Stromal cell of bone marrow (primary cell): Measurements from ENCODE around the gene PHKA2.
A peak's percentile ranks its signal among the peaks of the same experiment; 100 is the strongest.

Experiments used
- DNase-seq: peaks from one replicate; pipeline ENCODE4 v3.0.0-alpha.2; 2012; ENCODE audit warnings: low read depth

Gene PHKA2

DNA sequence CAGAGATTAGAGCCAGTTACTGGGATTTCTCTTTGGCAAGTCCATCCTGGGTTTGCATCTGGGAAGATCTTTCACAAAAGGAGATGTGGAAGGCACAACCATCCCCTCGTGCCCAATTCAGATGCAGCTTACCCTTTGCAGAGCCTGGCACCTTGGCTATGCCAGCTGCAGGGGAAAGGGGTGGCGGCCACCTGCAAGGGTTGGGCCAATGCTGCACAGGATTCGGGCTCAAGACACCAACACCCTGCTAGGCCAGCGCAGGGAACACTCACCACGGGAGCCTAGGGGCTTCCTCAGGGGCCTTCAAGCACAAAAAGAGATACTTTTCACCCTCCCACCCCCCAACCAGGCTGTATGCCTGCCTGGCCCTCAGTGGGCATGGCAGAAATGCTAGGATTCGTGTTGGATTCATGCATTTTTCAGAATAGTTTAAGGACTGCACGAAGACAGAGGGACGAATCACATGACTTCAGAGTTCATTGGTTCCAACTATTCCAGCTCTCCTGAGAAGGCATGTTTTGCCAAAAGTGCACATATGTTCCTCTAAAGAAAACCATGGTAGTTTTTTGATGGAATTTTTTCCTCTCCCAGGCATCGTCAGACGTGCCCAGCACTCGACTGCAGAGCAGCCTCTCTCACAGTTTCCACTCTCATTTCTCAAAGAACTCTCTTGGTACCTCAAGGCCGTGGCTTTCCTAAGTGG, 94.4 kb downstream of the PHKA2 start:
- no peak for DNase-seq

DNA sequence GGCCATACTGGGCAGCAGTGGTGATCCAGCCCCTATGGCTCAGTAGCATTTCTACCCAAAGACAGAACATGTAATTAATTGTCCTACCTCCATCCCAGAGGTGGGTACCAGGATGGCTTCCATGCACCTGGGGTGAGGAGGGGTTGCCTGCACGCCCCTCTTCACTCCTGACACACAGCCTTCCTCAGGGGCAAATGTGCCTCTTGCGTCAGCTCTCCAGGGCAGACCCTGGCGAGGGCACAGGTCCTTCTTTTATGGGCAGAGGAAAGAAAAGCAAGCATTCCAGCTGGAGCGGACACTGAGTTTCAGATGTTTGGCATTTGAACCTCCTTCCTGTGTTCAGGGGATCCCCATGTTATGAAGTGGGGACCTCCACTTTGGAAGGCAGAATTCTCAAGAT, 95.6 kb downstream of the PHKA2 start:
- DNase-seq: no peak

- DNase-seq: no peak
Measured at GRCh38 chrX:18887825-18888212, 96.1 kb downstream of the PHKA2 start.

GRCh38 chrX:18887177-18887824, 96.6 kb downstream of the PHKA2 start:
- DNase-seq: no peak

DNA sequence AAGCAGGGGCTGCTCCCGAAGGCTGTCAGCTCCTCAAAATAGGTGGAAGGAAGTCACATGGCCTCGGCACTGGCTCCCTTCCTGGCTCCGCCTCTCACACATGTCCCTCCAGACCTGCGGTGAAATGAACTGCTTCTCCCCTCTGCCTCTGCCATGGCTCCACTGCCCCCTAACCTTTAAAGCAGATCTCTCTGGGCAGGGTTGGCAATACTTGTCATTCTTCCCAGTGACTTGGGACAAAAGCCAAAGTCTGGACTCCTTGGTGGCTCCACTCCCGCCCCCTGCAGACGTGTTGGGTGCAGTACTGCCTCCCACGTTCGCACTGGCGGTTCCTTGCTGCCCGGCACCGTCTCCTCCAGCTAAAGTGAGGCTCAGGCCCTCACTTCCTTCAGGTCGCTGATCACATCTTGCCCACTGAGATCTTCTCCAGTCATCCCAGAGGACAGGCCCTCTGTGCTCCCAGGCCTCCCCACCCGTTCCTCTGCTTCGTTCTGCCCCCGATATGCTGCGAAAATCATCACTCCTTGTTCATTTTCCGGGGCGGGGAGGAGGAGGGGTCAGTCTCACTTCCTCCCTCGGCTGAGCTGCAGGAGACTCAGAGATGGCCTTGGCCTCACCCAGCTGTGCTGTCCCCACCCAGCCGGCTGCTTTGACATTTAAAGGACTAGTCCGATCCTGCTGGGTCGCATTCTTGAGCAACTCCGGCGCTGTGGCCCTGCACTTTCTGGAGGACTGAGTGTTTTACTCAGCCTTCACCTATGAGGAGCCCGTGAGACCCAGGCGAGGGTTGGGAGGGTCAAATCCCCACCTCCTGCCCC, 97.4 kb downstream of the PHKA2 start:
- DNase-seq: peak; percentile 32

DNA sequence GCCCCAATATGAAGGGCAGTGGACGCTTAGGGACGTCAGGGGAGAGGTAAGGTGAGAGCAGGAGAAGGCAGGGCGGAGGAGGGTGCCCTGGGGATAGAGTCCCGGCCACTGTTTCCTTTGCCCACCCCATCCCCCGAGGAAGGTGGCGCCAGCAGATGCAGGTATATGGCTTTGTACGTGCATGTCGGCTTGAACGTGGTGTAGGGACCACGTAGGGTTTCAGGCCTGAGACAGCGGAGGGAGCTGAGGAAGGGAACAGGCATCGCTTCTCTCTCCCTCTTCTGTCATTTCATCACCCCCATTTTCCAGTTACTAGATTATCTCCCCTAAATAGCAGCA, 97.9 kb downstream of the PHKA2 start:
- no peak for DNase-seq

GRCh38 chrX:18885328-18886004, 98.4 kb downstream of the PHKA2 start:
- peak; percentile 10 for DNase-seq

GRCh38 chrX:18884916-18885315, 99.0 kb downstream of the PHKA2 start:
- DNase-seq: no peak

DNA sequence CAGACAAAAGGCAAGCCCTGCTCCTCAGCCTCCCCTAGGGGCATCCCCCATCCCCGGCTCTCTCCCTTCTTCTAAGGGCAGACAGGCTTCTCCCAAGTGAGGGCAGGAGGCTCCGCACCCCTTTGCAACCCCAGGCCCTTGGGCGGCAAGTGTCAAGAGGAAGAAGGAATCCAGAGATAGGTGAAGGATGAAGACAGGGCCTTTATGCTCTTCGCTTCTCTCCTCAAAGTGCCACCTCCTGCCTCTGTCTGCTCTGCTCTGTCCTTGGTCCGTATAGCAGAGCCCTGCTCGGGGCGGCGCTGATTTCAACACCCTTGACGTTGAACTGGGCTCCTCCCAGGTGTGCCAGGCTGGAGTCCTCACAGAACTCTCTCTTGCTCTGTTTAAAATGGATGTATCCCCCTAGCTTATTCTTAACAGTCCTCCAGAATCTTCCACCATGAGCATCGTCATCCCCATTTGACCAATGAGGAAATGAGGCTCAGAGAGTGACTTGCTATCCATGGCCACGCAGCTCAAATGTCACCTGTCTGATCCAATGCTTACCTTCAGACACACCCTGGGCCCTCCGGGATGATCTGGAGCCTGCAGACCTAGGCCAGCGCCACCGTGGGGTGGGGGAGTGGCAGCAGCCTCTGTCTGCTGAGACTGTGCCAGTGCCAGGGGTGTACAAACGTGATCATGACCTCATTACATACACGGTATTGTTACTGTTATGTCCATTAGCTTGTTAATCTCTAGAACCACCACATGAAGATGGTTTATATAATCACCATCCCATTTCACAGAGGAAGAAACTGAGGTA, 99.8 kb downstream of the PHKA2 start:
- DNase-seq: no peak

DNA sequence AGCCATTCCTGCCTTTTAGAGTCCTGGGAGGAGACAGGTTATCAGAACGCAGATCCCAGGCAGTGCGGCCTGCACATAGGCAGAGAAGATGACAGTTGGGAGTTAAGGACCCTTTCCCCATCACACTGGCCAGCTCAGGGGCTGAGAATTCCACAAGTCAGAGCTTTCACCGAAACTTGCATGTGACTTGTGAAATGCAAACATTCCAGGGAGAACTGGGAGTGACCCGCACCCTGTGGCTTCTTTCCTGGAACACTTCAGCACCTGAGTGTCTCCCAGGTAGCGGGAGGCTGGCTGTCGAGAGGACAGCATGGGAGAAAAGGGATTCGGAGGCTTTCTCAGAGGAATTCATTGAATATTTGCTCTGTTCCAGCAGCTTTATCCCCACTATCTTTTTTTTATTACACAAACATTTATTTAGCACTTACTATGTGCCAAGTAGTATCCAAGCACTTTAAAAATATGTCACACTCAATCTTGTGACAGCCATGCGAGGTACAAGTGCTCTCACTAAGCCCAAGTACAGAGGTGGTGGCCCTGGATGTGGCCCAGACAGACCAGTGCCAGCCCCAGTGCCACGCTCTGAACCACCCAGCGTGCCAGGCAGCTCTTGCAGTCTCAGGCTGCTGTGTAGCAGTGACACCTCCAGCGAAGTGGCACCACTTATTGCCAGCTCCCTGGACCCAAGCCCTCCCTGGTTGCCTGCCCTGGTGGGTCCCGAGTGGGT, 100.5 kb downstream of the PHKA2 start:
- no peak for DNase-seq

DNA sequence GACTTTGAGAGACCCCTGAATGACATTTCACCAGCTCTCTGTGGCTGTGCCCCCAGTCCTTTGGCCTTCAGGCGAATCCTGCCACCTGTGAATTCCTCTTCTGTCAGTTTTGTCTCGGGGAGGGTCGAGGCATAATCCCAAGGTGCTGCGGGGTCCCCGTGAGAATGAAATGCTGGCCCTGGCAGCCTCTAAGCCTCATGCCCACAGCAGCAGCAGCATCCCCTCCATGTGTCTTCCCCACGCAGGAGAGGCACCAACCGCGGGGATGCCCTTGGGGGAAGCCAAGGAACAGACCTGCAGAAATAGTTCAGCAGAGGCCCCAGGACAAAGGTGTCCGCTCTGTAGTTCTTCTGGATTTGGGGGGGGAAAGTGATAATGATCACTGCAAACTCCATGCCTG, 104.8 kb downstream of the PHKA2 start:
- no peak for DNase-seq

DNA sequence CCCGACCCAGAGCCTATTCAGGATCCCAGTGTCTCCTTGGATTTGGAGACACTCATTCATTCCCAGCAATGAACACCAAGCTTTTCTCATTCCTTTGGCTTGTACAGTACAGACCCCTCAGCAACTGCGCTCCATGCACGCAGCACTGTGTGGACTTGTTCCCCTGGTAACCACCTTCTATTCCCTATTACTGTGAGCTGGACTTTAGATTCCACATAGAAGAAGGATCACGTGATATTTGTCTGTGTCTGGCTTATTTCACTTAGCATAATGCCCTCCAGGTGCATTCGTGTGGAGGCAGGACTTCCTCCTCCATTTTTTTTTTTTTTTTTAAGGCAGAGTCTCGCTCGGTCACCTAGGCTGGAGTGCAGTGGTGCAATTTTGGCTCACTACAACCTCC, 106.4 kb downstream of the PHKA2 start:
- DNase-seq: no peak

DNA sequence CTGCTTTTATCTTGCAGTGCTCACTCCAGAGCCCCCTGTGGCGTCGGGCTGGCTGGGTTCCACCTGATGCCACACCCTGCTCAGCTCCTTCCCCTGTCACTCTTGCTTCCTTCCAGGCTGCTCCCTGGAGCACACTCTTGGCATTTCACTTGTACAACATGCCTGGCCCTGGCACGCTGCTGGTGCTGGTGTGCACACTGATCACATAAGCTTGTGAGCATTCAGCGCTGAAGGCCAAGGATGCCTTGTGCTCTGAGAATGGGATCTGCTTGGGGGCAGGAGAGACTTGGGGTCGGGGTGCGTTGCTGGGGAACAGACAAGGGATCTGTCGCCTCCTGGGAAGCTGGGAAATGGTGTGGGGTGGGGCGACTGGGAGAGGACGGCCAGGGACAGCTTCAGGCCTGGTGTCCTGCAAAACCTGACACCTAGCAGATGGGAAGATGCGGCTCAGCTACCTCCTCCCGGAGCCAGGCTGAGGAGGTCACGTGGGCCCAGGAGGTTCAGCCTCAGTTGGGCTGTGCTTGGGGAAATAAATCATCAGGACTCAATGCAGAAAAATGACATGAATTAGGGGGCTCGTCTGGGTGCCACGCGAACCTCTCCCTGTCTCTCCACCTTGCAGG, 108.5 kb downstream of the PHKA2 start:
- no peak for DNase-seq

DNA sequence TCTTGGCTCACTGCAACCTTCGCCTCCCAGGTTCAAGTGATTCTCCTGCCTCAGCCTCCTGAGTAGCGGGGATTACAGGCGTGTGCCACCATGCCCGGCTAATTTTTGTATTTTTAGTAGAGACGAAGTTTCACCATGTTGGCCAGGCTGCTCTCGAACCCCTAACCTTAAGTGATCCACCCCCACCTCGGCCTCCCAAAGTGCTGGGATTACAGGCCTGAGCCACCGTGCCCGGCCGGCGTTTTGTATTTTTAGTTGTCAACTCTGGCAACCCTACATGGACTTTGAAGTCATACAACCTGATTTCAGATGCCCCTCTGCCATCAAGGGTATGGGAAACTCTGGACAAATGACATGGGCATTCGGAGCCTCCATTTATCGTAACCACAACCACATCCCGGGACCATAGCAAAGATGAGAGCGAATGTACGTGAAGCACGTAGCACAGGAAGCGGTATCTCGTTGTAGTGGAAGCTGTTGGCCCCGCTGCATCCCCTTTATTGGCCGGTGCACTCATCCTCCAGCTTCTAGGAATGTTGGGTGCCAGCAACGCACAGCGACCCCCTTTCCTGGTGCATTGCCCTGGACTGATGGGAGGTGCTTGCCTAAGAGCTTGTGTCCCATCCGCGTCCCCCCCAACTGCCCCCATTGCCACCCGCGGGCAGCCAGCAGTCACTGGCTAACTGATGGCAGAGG, 109.2 kb downstream of the PHKA2 start:
- no peak for DNase-seq

DNA sequence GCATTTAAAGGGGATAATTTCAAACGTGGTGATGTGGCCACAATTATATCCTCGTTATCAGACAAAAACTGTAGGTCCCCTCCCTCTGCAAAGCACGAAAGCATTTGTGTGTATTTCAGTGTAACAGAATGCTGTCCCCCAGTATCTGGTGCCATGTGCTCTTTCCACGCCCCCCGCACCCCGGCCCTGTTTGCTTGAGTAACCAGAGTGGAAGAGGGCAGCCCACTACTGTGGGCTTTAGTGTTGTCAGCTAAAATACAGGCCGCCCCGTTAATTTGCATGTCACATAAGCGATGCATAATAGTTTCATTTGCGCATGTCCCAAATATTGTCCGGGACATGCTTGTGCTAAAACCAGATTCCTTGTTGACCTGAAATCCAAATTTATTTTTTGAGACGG, 110.1 kb downstream of the PHKA2 start:
- DNase-seq: no peak

GRCh38 chrX:18873189-18873791, 110.6 kb downstream of the PHKA2 start:
- DNase-seq: peak; percentile 63

DNA sequence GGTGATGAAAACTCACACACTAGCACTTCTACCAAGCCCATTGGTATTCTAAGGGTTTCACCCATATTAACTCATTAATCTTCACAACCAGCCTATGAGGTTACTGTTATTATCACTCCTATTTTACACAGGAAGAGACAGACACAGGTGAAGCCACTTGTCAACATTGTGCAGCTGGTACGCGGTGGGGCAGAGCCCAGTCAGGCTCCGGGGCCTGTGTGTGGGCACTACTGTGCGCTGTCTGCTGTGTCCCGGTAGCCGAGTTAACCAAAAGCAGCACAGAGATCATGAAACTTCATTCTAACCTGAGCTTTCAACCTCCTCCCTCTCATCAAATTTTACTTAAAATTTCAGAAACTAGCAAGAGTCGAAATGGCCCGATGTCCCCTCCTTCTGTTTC, 111.3 kb downstream of the PHKA2 start:
- no peak for DNase-seq

DNA sequence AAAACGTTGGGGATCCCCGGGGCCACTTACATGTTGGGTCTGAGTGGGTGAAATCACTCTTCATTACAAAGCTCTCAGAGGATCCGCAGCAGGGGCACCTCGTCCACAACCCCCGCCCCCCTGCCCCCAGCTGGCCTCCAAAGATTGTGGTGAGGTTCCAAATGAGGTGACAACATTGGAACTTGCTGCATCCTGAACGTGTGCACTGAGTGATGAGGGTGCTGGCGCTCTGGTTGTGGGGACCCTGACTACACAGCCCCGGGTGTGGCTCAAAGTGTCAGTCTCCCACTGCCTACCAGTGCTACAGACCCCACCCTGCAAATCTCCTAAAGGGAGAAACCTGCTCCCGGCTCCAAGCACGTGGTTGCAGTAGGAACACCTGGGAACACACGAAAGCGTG, 111.9 kb downstream of the PHKA2 start:
- DNase-seq: no peak

- DNase-seq: no peak
Measured at GRCh38 chrX:18871161-18871890, 112.6 kb downstream of the PHKA2 start.
